Breast epithelium (tissue), 3 donors: ENCODE data around the gene PLXNB2.

Source experiments
- POLR2A ChIP-seq: fragments of 450-650 bp; IDR thresholded peaks from one replicate; pipeline ENCODE4 v1.6.1; 2016; ENCODE audit warnings: antibody characterized with exemption, mild to moderate bottlenecking, moderate library complexity
- POLR2AphosphoS5 ChIP-seq, 3 donors: sonication (generic); formaldehyde crosslinking; IDR thresholded peaks; one replicate each; pipeline ENCODE4 v1.6.1; 2017; ENCODE audit warnings: antibody characterized with exemption in 3 of 3
- TF ChIP-seq, protein P1 (sequence below), 3 donors: fragments of 450-650 bp; IDR thresholded peaks; one replicate each; pipeline ENCODE4 v1.5.1; 2016 to 2017; ENCODE audit warnings: antibody characterized with exemption in 3 of 3, mild to moderate bottlenecking in 3 of 3, moderate library complexity in 3 of 3

DNA sequence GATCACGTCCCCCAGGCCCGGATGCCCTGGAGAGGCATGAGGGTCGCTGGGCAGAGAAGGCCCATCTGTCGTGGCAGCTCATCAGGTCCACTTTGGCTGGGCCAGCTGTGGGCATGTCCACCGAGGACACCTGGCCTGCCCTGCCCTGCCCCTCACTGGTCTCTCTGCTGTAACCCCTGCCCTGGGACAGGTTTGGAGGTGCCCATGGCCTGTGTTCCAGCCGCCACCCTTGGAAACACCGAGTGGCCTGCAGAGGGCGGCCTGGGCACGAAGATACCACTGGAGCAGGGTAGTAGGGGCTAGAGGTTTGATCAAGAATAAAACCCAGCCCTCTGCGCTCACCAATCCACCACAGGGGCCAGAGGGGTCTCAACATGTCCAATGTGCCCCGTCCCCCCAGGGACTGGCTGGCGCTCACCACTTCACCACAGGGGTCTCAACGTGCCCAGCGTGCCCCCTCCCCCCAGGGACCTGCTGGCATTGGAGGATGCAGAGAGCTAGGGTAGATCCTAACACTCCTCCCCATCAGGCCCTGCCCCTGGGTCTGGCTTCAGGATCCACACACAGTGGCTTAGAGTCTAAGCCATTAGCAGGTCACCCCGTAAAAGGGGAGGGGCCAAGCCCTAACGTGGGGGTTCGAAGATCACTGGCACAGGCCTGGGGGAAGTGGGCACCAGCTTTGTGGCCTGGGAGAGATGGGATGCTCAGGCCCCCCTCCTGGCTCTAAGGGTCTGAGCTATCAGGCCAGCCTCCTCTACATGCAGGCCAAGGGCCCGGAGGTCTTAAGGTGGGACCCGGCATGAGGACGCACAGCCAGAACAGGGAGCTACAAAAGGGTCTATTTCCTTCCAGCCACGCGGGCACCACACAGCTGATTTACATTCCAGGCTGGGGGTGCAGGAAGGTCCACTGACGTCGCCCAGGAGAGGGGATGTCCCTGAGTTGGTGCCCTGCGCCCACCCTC lies 55.1 kb downstream of the PLXNB2 start:
- TF ChIP-seq, protein P1, sequence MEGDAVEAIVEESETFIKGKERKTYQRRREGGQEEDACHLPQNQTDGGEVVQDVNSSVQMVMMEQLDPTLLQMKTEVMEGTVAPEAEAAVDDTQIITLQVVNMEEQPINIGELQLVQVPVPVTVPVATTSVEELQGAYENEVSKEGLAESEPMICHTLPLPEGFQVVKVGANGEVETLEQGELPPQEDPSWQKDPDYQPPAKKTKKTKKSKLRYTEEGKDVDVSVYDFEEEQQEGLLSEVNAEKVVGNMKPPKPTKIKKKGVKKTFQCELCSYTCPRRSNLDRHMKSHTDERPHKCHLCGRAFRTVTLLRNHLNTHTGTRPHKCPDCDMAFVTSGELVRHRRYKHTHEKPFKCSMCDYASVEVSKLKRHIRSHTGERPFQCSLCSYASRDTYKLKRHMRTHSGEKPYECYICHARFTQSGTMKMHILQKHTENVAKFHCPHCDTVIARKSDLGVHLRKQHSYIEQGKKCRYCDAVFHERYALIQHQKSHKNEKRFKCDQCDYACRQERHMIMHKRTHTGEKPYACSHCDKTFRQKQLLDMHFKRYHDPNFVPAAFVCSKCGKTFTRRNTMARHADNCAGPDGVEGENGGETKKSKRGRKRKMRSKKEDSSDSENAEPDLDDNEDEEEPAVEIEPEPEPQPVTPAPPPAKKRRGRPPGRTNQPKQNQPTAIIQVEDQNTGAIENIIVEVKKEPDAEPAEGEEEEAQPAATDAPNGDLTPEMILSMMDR (IDR thresholded peaks at IDR 0.05) = peak; percentile 10 to 75 (median 66)
- TF ChIP-seq POLR2A (no peak), POLR2AphosphoS5 (IDR thresholded peaks at IDR 0.05) (no peak)
